NT2/D1 (cell line): Measurements from ENCODE around the gene TSPAN5.

ENCODE experiments used
- DNase-seq: peaks from one replicate; pipeline ENCODE4 v3.0.0-alpha.2; 2011; ENCODE audit warnings: low read depth, low spot score
- H3K27me3 ChIP-seq: 2 replicates; pipeline ENCODE4 v1.6.0; 2011; ENCODE audit warnings: mild to moderate bottlenecking; ENCODE audit not compliant: insufficient read length, insufficient read depth
- H3K36me3 ChIP-seq: 2 replicates; pipeline ENCODE4 v1.6.1; 2011; ENCODE audit warnings: mild to moderate bottlenecking, low read length, mixed read lengths; ENCODE audit not compliant: insufficient read depth, insufficient read length
- H3K4me1 ChIP-seq: 2 replicates; pipeline ENCODE4 v1.5.1; 2011; ENCODE audit not compliant: insufficient read depth, insufficient read length
- H3K4me3 ChIP-seq: 2 replicates; pipeline ENCODE4 v1.5.1; 2011; ENCODE audit warnings: low read depth; ENCODE audit not compliant: insufficient read length
- H3K9ac ChIP-seq: 2 replicates; pipeline ENCODE4 v1.6.0; 2011; ENCODE audit warnings: low read depth; ENCODE audit not compliant: insufficient read length
- H3K9me3 ChIP-seq: 2 replicates; pipeline ENCODE4 v1.5.1; 2011; ENCODE audit warnings: mild to moderate bottlenecking, low read length; ENCODE audit not compliant: insufficient read depth
- SUZ12 ChIP-seq: IDR thresholded peaks from 2 replicates; pipeline ENCODE4 v1.6.1; 2011; ENCODE audit not compliant: insufficient read length, insufficient read depth; ENCODE audit errors: extremely low read depth
- YY1 ChIP-seq: IDR thresholded peaks from 2 replicates; pipeline ENCODE4 v1.6.1; 2011; ENCODE audit not compliant: insufficient read length, insufficient read depth
- ZNF274 ChIP-seq: IDR thresholded peaks from 2 replicates; pipeline ENCODE4 v1.6.1; 2011; ENCODE audit warnings: mild to moderate bottlenecking, low read depth, low read length

The TSPAN5 gene

GRCh38 chr4:98519268-98519977 lies 139.0 kb downstream of the TSPAN5 start:
- Histone ChIP-seq H3K9ac (no peak overlapping the region), H3K4me3 (no peak overlapping the region), H3K27me3 (no peaks in the 10 kb centered on the region), H3K36me3 (no peaks in the 10 kb centered on the region), H3K4me1 (peaks cover 2% of the 10 kb centered on the region), H3K9me3 (0 out of 2 replicates have a peak, but pooled peaks cover 8% of the 10 kb centered on the region)
- no peak for DNase-seq
- TF ChIP-seq ZNF274, result no peak
- no peak for TF ChIP-seq YY1
- TF ChIP-seq SUZ12, result no peak

- Histone ChIP-seq H3K9ac (no peak overlapping the region), H3K4me3 (no peak overlapping the region), H3K4me1 (peaks cover 2% of the 10 kb centered on the region), H3K9me3 (0 out of 2 replicates have a peak, but pooled peaks cover 8% of the 10 kb centered on the region), H3K36me3 (no peaks in the 10 kb centered on the region), H3K27me3 (no peaks in the 10 kb centered on the region)
- TF ChIP-seq ZNF274 (no peak), YY1 (no peak), SUZ12 (no peak)
- no peak for DNase-seq
Measured at GRCh38 chr4:98518559-98519267, 139.7 kb downstream of the TSPAN5 start.

- Histone ChIP-seq H3K36me3 (no peaks in the 10 kb centered on the region), H3K9ac (no peak overlapping the region), H3K4me1 (peaks cover 2% of the 10 kb centered on the region), H3K27me3 (no peaks in the 10 kb centered on the region), H3K4me3 (no peak overlapping the region), H3K9me3 (0 out of 2 replicates have a peak, but pooled peaks cover 8% of the 10 kb centered on the region)
- no peak for DNase-seq
- TF ChIP-seq ZNF274 (no peak), SUZ12 (no peak), YY1 (no peak)
Measured at GRCh38 chr4:98517218-98518021, 141.0 kb downstream of the TSPAN5 start.

GRCh38 chr4:98516441-98517217 lies 141.8 kb downstream of the TSPAN5 start:
- H3K27me3 ChIP-seq, result no peaks in the 10 kb centered on the region
- peaks cover 2% of the 10 kb centered on the region for H3K4me1 ChIP-seq
- H3K9me3 ChIP-seq, result 0 out of 2 replicates have a peak, but pooled peaks cover 8% of the 10 kb centered on the region
- no peak overlapping the region for H3K4me3 ChIP-seq
- no peak for DNase-seq
- no peak overlapping the region for H3K9ac ChIP-seq
- TF ChIP-seq SUZ12, result no peak
- no peak for TF ChIP-seq ZNF274
- no peak for TF ChIP-seq YY1
- H3K36me3 ChIP-seq, result no peaks in the 10 kb centered on the region

GRCh38 chr4:98516042-98516440 lies 142.4 kb downstream of the TSPAN5 start:
- Histone ChIP-seq H3K4me1 (peaks cover 2% of the 10 kb centered on the region), H3K36me3 (no peaks in the 10 kb centered on the region), H3K9ac (no peak overlapping the region), H3K4me3 (no peak overlapping the region), H3K9me3 (0 out of 2 replicates have a peak, but pooled peaks cover 8% of the 10 kb centered on the region), H3K27me3 (no peaks in the 10 kb centered on the region)
- TF ChIP-seq ZNF274 (no peak), SUZ12 (no peak), YY1 (no peak)
- no peak for DNase-seq

GRCh38 chr4:98515470-98515809 lies 143.0 kb downstream of the TSPAN5 start:
- no peak for DNase-seq
- peaks cover 2% of the 10 kb centered on the region for H3K4me1 ChIP-seq
- H3K9me3 ChIP-seq, result 0 out of 2 replicates have a peak, but pooled peaks cover 8% of the 10 kb centered on the region
- H3K9ac ChIP-seq, result no peak overlapping the region
- H3K36me3 ChIP-seq, result no peaks in the 10 kb centered on the region
- TF ChIP-seq ZNF274 (no peak), YY1 (no peak), SUZ12 (no peak)
- no peak overlapping the region for H3K4me3 ChIP-seq
- H3K27me3 ChIP-seq, result no peaks in the 10 kb centered on the region
